ENCODE measurements around the gene EIPR1. TPM values are rescaled to one million over a fixed set of nuclear protein-coding genes. Genes with fewer than 3 reads are reported as not detected.

The EIPR1 gene
- total and polyA plus RNA-seq, 2 of the 4 experiments (the other 2 are of a cell fraction), result 46.5 to 67.4 TPM

- Histone ChIP-seq H3K4me2 (ENCODE audit: low read depth, low read length) (no peak overlapping the region), H2AK9ac (replicated peaks; ENCODE audit: low read depth, low read length, poor library complexity) (no peak overlapping the region), H3K9ac (ENCODE audit: low read depth, low read length) (no peak overlapping the region), H3K4me3 (ENCODE audit: insufficient read depth, low read depth, low read length) (no peak overlapping the region), H2BK5ac (ENCODE audit: low read depth, low read length, poor library complexity, severe bottlenecking) (no peak overlapping the region), H3K14ac (replicated peaks; ENCODE audit: low read depth, low read length) (no peak overlapping the region), H2AFZ (replicated peaks; ENCODE audit: low read length, poor library complexity) (no peak overlapping the region), H3K4me1 (ENCODE audit: control insufficient read depth, insufficient read depth, low read length) (no peaks in the 10 kb centered on the region), H3K27ac (ENCODE audit: insufficient read depth, low read length) (no peak overlapping the region), H2BK15ac (ENCODE audit: low read depth, low read length) (no peak overlapping the region), H2AK5ac (ENCODE audit: low read depth, low read length) (no peak overlapping the region), H3K9me3 (ENCODE audit: control insufficient read depth, insufficient read depth, low read length) (no peaks in the 10 kb centered on the region), H2BK120ac (ENCODE audit: low read depth, low read length) (no peak overlapping the region), H3K79me1 (ENCODE audit: low read depth in 1 of 2, low read length in 2 of 2) (peaks cover 0 to 6% of the 10 kb centered on the region in 2 experiments; a peak in 2 of 4 replicates), H3K4ac (ENCODE audit: low read depth, low read length) (no peak overlapping the region), H3K27me3 (ENCODE audit: control insufficient read depth, insufficient read depth, low read length) (no peaks in the 10 kb centered on the region), H4K5ac (ENCODE audit: low read depth, low read length) (no peak overlapping the region), H3K23ac (ENCODE audit: low read depth, low read length) (no peak overlapping the region; the same call in 1 of the 2 replicates), H3K36me3 (ENCODE audit: control insufficient read depth, insufficient read depth, low read length) (no peaks in the 10 kb centered on the region), H4K91ac (ENCODE audit: insufficient read depth, low read depth, low read length) (no peak overlapping the region), H3K18ac (ENCODE audit: low read depth, low read length) (no peak overlapping the region), H3K9me1 (ENCODE audit: insufficient read depth, low read length) (no peaks in the 10 kb centered on the region; the same call in 1 of the 2 replicates), H4K20me1 (ENCODE audit: insufficient read depth, low read length) (no peaks in the 10 kb centered on the region), H2BK20ac (ENCODE audit: low read depth, low read length) (no peak overlapping the region), H4K8ac (ENCODE audit: low read depth in 2 of 2, low read length in 2 of 2) (no peak overlapping the region), H3K56ac (ENCODE audit: extremely low read depth, insufficient read depth, low read length) (no peak overlapping the region)
- TF ChIP-seq MXI1 (IDR thresholded peaks at IDR 0.05; ENCODE audit: borderline replicate concordance, low read depth, low read length) (no peak), FOS (IDR thresholded peaks at IDR 0.05; ENCODE audit: low read depth, low read length) (no peak), RCOR1 (IDR thresholded peaks at IDR 0.05; ENCODE audit: insufficient replicate concordance, low read length) (no peak), ELK1 (IDR thresholded peaks at IDR 0.05; ENCODE audit: borderline replicate concordance, low read depth, low read length) (no peak), MAFK (IDR thresholded peaks at IDR 0.05; ENCODE audit: low read depth, low read length) (no peak), MAZ (IDR thresholded peaks at IDR 0.05; ENCODE audit: borderline replicate concordance, low read depth, low read length) (no peak), BHLHE40 (IDR thresholded peaks at IDR 0.05; ENCODE audit: low read depth, low read length) (no peak), CHD1 (IDR thresholded peaks at IDR 0.05; ENCODE audit: low read depth, low read length) (no peak)
- CTCF ChIA-PET, result no interaction called here
- in situ Hi-C loops (cut with MboI; ENCODE audit: low sequenced_read_pairs), result no loop called here
- BruUV-seq (replicated peaks), result no TSS peak
- ATAC-seq (ENCODE audit: low read depth) (no peak), DNase-seq (no peak)
- POLR2A ChIA-PET (ENCODE audit: unreplicated experiment), result no interaction called here
- dilution Hi-C loops (cut with HindIII; ENCODE audit: low sequenced_read_pairs, unreplicated experiment), result no loop called here
- 88% methylated on average over 3 of the region's 4 CpGs; no CpG with 5 or more reads in 1 of the 2 experiments for WGBS, 2 experiments (ENCODE audit: extremely low coverage in 2 of 2, insufficient read length in 1 of 2)
- intact Hi-C loops (cut with micrococcal nuclease), result no loop called here
These were observed 81.2 kb downstream of the EIPR1 start for GRCh38 chr2:3296182-3296972.

All from IMR-90 (cell line).